ENCODE data around the gene RASGRP1.

RASGRP1 gene

DNA sequence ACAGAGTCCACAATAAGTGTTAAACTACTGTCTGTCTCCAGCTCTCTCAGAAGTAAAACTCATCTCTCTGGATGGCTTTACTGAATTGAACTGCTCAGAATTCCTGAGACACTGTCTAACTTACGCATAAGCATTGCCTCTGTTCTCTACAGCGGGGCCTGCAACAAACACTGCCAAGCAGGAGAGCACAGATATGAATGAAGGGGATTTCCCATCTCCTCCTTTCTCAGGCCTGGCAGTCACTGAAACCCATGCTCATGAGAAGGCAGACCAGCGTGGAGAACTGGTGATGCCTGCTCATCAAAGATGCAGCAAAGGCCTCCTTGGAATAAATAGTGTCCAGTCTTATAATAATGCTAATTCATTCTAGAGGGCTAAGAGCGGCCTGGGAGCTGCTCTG is 10.3 kb downstream of the RASGRP1 start:
- Histone ChIP-seq H3K9me3 (ENCODE audit: control insufficient read depth in 2 of 2, low read length in 2 of 2) (no peaks in the 10 kb centered on the region), H3K4me3 (ENCODE audit: low read length in 2 of 2) (no peak overlapping the region), H3K36me3 (ENCODE audit: control insufficient read depth in 2 of 2, insufficient read depth in 2 of 2, low read length in 2 of 2) (no peaks in the 10 kb centered on the region), H3K4me1 (ENCODE audit: control insufficient read depth, insufficient read depth, low read length) (no peaks in the 10 kb centered on the region), H3K9ac (ENCODE audit: low read length in 2 of 2) (no peak overlapping the region), H3K27me3 (ENCODE audit: control insufficient read depth in 1 of 2, insufficient read depth in 2 of 2, low read length in 2 of 2) (no peaks in the 10 kb centered on the region), H3K27ac (ENCODE audit: low read length) (no peak overlapping the region)

DNA sequence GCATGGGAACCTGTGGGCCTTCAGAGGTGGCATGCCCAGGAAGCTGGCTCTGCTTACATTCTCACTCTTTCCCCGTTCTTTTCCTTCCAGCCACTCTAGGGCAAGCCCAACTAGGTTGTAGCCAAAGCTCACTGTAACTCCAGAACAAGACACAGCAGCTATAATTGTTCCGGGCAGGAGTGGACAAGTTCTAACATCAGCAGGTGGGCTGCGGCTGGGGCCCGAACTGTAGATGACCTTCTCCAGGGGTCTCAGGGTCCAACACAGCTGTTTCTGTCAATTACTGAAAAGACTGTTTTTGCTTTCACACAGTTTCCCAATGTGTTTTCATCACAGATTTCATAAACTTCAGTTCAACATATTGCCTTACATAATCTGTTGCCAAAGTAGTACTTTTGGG is 11.5 kb downstream of the RASGRP1 start:
- no peaks in the 10 kb centered on the region for H3K4me1 ChIP-seq (ENCODE audit: control insufficient read depth, insufficient read depth, low read length)
- no peaks in the 10 kb centered on the region for H3K27me3 ChIP-seq (ENCODE audit: control insufficient read depth in 1 of 2, insufficient read depth in 2 of 2, low read length in 2 of 2)
- H3K36me3 ChIP-seq (ENCODE audit: control insufficient read depth in 2 of 2, insufficient read depth in 2 of 2, low read length in 2 of 2), result no peaks in the 10 kb centered on the region
- H3K27ac ChIP-seq (ENCODE audit: low read length), result no peak overlapping the region
- H3K4me3 ChIP-seq (ENCODE audit: low read length in 2 of 2), result no peak overlapping the region
- no peak overlapping the region for H3K9ac ChIP-seq (ENCODE audit: low read length in 2 of 2)
- no peaks in the 10 kb centered on the region for H3K9me3 ChIP-seq (ENCODE audit: control insufficient read depth in 2 of 2, low read length in 2 of 2)

DNA sequence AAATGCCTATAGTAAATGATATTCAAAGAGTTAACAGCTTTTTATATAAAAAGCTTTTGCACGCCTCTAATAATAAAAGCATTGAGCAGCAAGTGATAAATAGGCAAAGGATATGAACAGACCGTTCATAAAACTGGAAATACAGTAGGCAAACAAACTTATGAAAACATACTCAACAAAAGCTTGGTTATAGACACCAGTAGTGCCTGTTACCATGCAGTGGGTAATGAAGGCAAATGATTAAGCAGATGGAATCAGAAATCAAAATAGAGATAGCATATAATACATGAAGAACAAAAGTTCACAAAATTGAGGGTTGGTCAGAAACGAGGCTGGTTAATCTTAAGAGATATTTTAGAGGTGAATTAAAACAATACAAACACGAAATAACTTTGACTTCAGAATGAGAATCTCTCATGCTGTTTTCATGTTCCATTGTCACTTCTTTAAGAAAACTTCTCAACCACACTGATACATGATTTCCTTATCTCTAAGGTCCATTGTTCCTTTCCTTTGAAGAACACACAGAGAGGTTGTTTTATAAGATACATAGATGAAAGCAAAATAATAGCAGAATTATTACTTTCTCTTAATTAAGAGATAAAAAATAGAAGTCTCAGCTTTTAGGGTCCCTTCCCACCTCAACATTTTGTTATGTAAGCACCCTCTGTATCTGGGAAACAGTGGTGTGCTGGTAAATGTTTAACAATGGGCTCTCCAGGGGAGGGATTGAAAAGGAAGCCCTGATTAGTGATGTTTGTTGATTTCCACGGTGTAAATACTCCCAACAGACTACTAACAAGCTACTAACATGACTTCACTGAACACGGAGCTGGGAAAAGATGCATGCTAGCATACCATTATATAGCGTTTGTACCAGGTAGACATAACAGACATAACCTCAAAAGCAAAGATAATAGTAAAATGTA is 12.6 kb downstream of the RASGRP1 start:
- Histone ChIP-seq H3K36me3 (ENCODE audit: control insufficient read depth in 2 of 2, insufficient read depth in 2 of 2, low read length in 2 of 2) (no peaks in the 10 kb centered on the region), H3K27ac (ENCODE audit: low read length) (no peak overlapping the region), H3K4me1 (ENCODE audit: control insufficient read depth, insufficient read depth, low read length) (no peaks in the 10 kb centered on the region), H3K4me3 (ENCODE audit: low read length in 2 of 2) (no peak overlapping the region), H3K9me3 (ENCODE audit: control insufficient read depth in 2 of 2, low read length in 2 of 2) (no peaks in the 10 kb centered on the region), H3K27me3 (ENCODE audit: control insufficient read depth in 1 of 2, insufficient read depth in 2 of 2, low read length in 2 of 2) (no peaks in the 10 kb centered on the region), H3K9ac (ENCODE audit: low read length in 2 of 2) (no peak overlapping the region)

GRCh38 chr15:38549222-38549621 is 15.4 kb downstream of the RASGRP1 start:
- no peak overlapping the region for H3K4me3 ChIP-seq (ENCODE audit: low read length in 2 of 2)
- H3K9ac ChIP-seq (ENCODE audit: low read length in 2 of 2), result no peak overlapping the region
- H3K27me3 ChIP-seq (ENCODE audit: control insufficient read depth in 1 of 2, insufficient read depth in 2 of 2, low read length in 2 of 2), result no peaks in the 10 kb centered on the region
- no peaks in the 10 kb centered on the region for H3K9me3 ChIP-seq (ENCODE audit: control insufficient read depth in 2 of 2, low read length in 2 of 2)
- H3K27ac ChIP-seq (ENCODE audit: low read length), result no peak overlapping the region
- no peaks in the 10 kb centered on the region for H3K4me1 ChIP-seq (ENCODE audit: control insufficient read depth, insufficient read depth, low read length)
- H3K36me3 ChIP-seq (ENCODE audit: control insufficient read depth in 2 of 2, insufficient read depth in 2 of 2, low read length in 2 of 2), result no peaks in the 10 kb centered on the region

- H3K36me3 ChIP-seq (ENCODE audit: control insufficient read depth in 2 of 2, insufficient read depth in 2 of 2, low read length in 2 of 2), result no peaks in the 10 kb centered on the region
- no peak overlapping the region for H3K9ac ChIP-seq (ENCODE audit: low read length in 2 of 2)
- no peaks in the 10 kb centered on the region for H3K9me3 ChIP-seq (ENCODE audit: control insufficient read depth in 2 of 2, low read length in 2 of 2)
- H3K27me3 ChIP-seq (ENCODE audit: control insufficient read depth in 1 of 2, insufficient read depth in 2 of 2, low read length in 2 of 2), result no peaks in the 10 kb centered on the region
- no peak overlapping the region for H3K4me3 ChIP-seq (ENCODE audit: low read length in 2 of 2)
- H3K4me1 ChIP-seq (ENCODE audit: control insufficient read depth, insufficient read depth, low read length), result no peaks in the 10 kb centered on the region
- no peak overlapping the region for H3K27ac ChIP-seq (ENCODE audit: low read length)
These were observed 17.2 kb downstream of the RASGRP1 start for GRCh38 chr15:38547255-38547997.

GRCh38 chr15:38545179-38545578 is 19.4 kb downstream of the RASGRP1 start:
- Histone ChIP-seq H3K9me3 (ENCODE audit: control insufficient read depth in 2 of 2, low read length in 2 of 2) (no peaks in the 10 kb centered on the region), H3K27me3 (ENCODE audit: control insufficient read depth in 1 of 2, insufficient read depth in 2 of 2, low read length in 2 of 2) (no peaks in the 10 kb centered on the region), H3K9ac (ENCODE audit: low read length in 2 of 2) (no peak overlapping the region), H3K4me3 (ENCODE audit: low read length in 2 of 2) (no peak overlapping the region), H3K36me3 (ENCODE audit: control insufficient read depth in 2 of 2, insufficient read depth in 2 of 2, low read length in 2 of 2) (no peaks in the 10 kb centered on the region), H3K27ac (ENCODE audit: low read length) (no peak overlapping the region), H3K4me1 (ENCODE audit: control insufficient read depth, insufficient read depth, low read length) (no peaks in the 10 kb centered on the region)

- no peak overlapping the region for H3K9ac ChIP-seq (ENCODE audit: low read length in 2 of 2)
- H3K4me1 ChIP-seq (ENCODE audit: control insufficient read depth, insufficient read depth, low read length), result no peaks in the 10 kb centered on the region
- no peaks in the 10 kb centered on the region for H3K27me3 ChIP-seq (ENCODE audit: control insufficient read depth in 1 of 2, insufficient read depth in 2 of 2, low read length in 2 of 2)
- no peak overlapping the region for H3K27ac ChIP-seq (ENCODE audit: low read length)
- H3K36me3 ChIP-seq (ENCODE audit: control insufficient read depth in 2 of 2, insufficient read depth in 2 of 2, low read length in 2 of 2), result no peaks in the 10 kb centered on the region
- H3K9me3 ChIP-seq (ENCODE audit: control insufficient read depth in 2 of 2, low read length in 2 of 2), result no peaks in the 10 kb centered on the region
- H3K4me3 ChIP-seq (ENCODE audit: low read length in 2 of 2), result no peak overlapping the region
These were observed 23.6 kb downstream of the RASGRP1 start for GRCh38 chr15:38541026-38541425.

GRCh38 chr15:38540510-38540909 is 24.1 kb downstream of the RASGRP1 start:
- no peak overlapping the region for H3K27ac ChIP-seq (ENCODE audit: low read length)
- H3K4me3 ChIP-seq (ENCODE audit: low read length in 2 of 2), result no peak overlapping the region
- H3K4me1 ChIP-seq (ENCODE audit: control insufficient read depth, insufficient read depth, low read length), result no peaks in the 10 kb centered on the region
- no peaks in the 10 kb centered on the region for H3K9me3 ChIP-seq (ENCODE audit: control insufficient read depth in 2 of 2, low read length in 2 of 2)
- no peaks in the 10 kb centered on the region for H3K36me3 ChIP-seq (ENCODE audit: control insufficient read depth in 2 of 2, insufficient read depth in 2 of 2, low read length in 2 of 2)
- no peak overlapping the region for H3K9ac ChIP-seq (ENCODE audit: low read length in 2 of 2)
- H3K27me3 ChIP-seq (ENCODE audit: control insufficient read depth in 1 of 2, insufficient read depth in 2 of 2, low read length in 2 of 2), result no peaks in the 10 kb centered on the region

DNA sequence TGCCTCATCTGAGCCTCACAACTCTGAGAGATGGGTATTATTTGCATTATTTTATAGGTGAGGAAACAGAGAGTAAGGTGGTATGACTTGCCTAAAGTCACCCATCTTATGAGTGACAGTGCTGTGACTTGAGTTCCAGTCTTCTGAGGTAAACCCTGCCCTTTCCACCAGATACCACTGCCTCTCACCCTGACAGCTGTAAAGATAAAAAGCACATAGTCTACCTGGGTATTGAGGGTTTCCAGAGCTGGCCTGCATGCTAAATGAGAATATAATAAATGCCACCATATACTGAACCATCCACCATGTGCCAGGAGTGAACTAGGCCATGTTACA is 25.6 kb downstream of the RASGRP1 start:
- Histone ChIP-seq H3K27me3 (ENCODE audit: control insufficient read depth in 1 of 2, insufficient read depth in 2 of 2, low read length in 2 of 2) (no peaks in the 10 kb centered on the region), H3K9ac (ENCODE audit: low read length in 2 of 2) (no peak overlapping the region), H3K27ac (ENCODE audit: low read length) (no peak overlapping the region), H3K4me3 (ENCODE audit: low read length in 2 of 2) (no peak overlapping the region), H3K36me3 (ENCODE audit: control insufficient read depth in 2 of 2, insufficient read depth in 2 of 2, low read length in 2 of 2) (no peaks in the 10 kb centered on the region), H3K4me1 (ENCODE audit: control insufficient read depth, insufficient read depth, low read length) (peaks cover 2% of the 10 kb centered on the region), H3K9me3 (ENCODE audit: control insufficient read depth in 2 of 2, low read length in 2 of 2) (no peaks in the 10 kb centered on the region)

GRCh38 chr15:38538328-38539007 is 26.1 kb downstream of the RASGRP1 start:
- no peak overlapping the region for H3K4me3 ChIP-seq (ENCODE audit: low read length in 2 of 2)
- H3K9ac ChIP-seq (ENCODE audit: low read length in 2 of 2), result no peak overlapping the region
- no peaks in the 10 kb centered on the region for H3K36me3 ChIP-seq (ENCODE audit: control insufficient read depth in 2 of 2, insufficient read depth in 2 of 2, low read length in 2 of 2)
- H3K27ac ChIP-seq (ENCODE audit: low read length), result no peak overlapping the region
- H3K4me1 ChIP-seq (ENCODE audit: control insufficient read depth, insufficient read depth, low read length), result peaks cover 2% of the 10 kb centered on the region
- H3K27me3 ChIP-seq (ENCODE audit: control insufficient read depth in 1 of 2, insufficient read depth in 2 of 2, low read length in 2 of 2), result no peaks in the 10 kb centered on the region
- no peaks in the 10 kb centered on the region for H3K9me3 ChIP-seq (ENCODE audit: control insufficient read depth in 2 of 2, low read length in 2 of 2)
